ENCODE data around the gene LRRC52. TPM values are rescaled to one million over a fixed set of nuclear protein-coding genes. Genes with fewer than 3 reads are reported as not detected.
"Not testable (repeated sequence)": the region's sequence is repeated elsewhere in the genome, so short reads cannot be mapped to it uniquely, and the experiment has no call there.

Gene LRRC52
- total RNA-seq, 1 donor from 2014 or later, result not detected

GRCh38 chr1:165580931-165581871 lies 37.4 kb downstream of the LRRC52 start:
- DNase-seq (ENCODE audit: extremely low spot score in 2 of 2), result no peak
- Histone ChIP-seq H3K9me3 (no peaks in the 10 kb centered on the region), H3K36me3 (no peaks in the 10 kb centered on the region), H3K27me3 (no peaks in the 10 kb centered on the region), H3K4me1 (no peaks in the 10 kb centered on the region), H3K27ac (no peak overlapping the region), H3K4me3 (no peak overlapping the region)
- intact Hi-C loops (cut with DNase I), result no loop called here
- no peak for TF ChIP-seq POLR2A (IDR thresholded peaks at IDR 0.05)
- no peak for TF ChIP-seq CTCF (IDR thresholded peaks at IDR 0.05)
- no peak for TF ChIP-seq POLR2AphosphoS5 (IDR thresholded peaks at IDR 0.05; ENCODE audit: insufficient read depth in 1 of 2, low read depth in 1 of 2)

GRCh38 chr1:165581926-165582325 lies 38.1 kb downstream of the LRRC52 start:
- Histone ChIP-seq H3K36me3 (no peaks in the 10 kb centered on the region), H3K4me1 (no peaks in the 10 kb centered on the region), H3K27ac (no peak overlapping the region), H3K27me3 (no peaks in the 10 kb centered on the region), H3K9me3 (no peaks in the 10 kb centered on the region), H3K4me3 (no peak overlapping the region)
- DNase-seq (ENCODE audit: extremely low spot score in 2 of 2), result no peak
- intact Hi-C loops (cut with DNase I), result no loop called here
- no peak for TF ChIP-seq CTCF (IDR thresholded peaks at IDR 0.05)
- TF ChIP-seq POLR2A (IDR thresholded peaks at IDR 0.05), result no peak
- no peak for TF ChIP-seq POLR2AphosphoS5 (IDR thresholded peaks at IDR 0.05; ENCODE audit: insufficient read depth in 1 of 2, low read depth in 1 of 2)

DNA sequence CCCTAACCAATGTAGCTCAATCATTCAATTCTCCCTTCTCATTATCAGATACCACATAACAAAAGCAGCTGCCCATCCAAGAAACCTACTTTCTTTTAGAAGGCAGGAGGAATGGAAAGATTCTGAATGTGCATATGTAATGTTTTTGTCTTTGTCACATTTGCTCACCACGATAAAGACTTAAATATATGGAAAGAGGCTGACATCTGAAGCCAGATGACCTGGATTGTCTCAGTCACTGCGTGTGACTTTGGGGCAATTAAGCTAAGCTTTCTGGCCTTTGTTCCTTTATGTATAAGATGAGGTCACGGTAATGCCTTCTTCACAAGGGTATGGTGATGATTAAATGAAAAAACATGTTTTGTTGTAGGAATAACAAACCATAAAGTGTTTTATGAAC lies 42.6 kb downstream of the LRRC52 start:
- intact Hi-C loops (cut with DNase I), result no loop called here
- H3K27me3 ChIP-seq, result no peaks in the 10 kb centered on the region
- no peak overlapping the region for H3K4me3 ChIP-seq
- H3K4me1 ChIP-seq, result no peaks in the 10 kb centered on the region
- no peaks in the 10 kb centered on the region for H3K9me3 ChIP-seq
- no peak overlapping the region for H3K27ac ChIP-seq
- TF ChIP-seq POLR2A (IDR thresholded peaks at IDR 0.05), result no peak
- TF ChIP-seq CTCF (IDR thresholded peaks at IDR 0.05), result no peak
- TF ChIP-seq POLR2AphosphoS5 (IDR thresholded peaks at IDR 0.05; ENCODE audit: insufficient read depth in 1 of 2, low read depth in 1 of 2), result no peak
- DNase-seq (ENCODE audit: extremely low spot score in 2 of 2), result no peak
- H3K36me3 ChIP-seq, result no peaks in the 10 kb centered on the region

- H3K4me1 ChIP-seq; H3K27ac ChIP-seq; H3K9me3 ChIP-seq; DNase-seq (ENCODE audit: extremely low spot score in 2 of 2); H3K27me3 ChIP-seq; H3K36me3 ChIP-seq; H3K4me3 ChIP-seq: not testable (repeated sequence)
- intact Hi-C loops (cut with DNase I), result loop anchor here (5.0 kb wide), 2 partner anchors 184 to 199 kb away; no protein-coding TSS in a partner anchor
Observed at GRCh38 chr1:165591391-165591790, 47.6 kb downstream of the LRRC52 start.

GRCh38 chr1:165592945-165593823 lies 49.4 kb downstream of the LRRC52 start:
- Histone ChIP-seq H3K27me3 (no peaks in the 10 kb centered on the region), H3K36me3 (no peaks in the 10 kb centered on the region), H3K4me1 (peaks cover 6% of the 10 kb centered on the region), H3K27ac (no peak overlapping the region), H3K4me3 (no peak overlapping the region), H3K9me3 (no peaks in the 10 kb centered on the region)
- TF ChIP-seq POLR2AphosphoS5 (IDR thresholded peaks at IDR 0.05; ENCODE audit: insufficient read depth in 1 of 2, low read depth in 1 of 2) (no peak), POLR2A (IDR thresholded peaks at IDR 0.05) (no peak), CTCF (IDR thresholded peaks at IDR 0.05) (peak; percentile 81 to 97 (median 96))
- intact Hi-C loops (cut with DNase I), result loop anchor here (5.0 kb wide), 2 partner anchors 186 to 201 kb away; no protein-coding TSS in a partner anchor
- DNase-seq (ENCODE audit: extremely low spot score in 2 of 2), result no peak
